NOMO-1 treated with DMSO at 0.1 percent for 48 hours (cell line): ENCODE measurements around the gene NR6A1.

Experiments
- DNase-seq: peaks from one replicate; lab custom pipeline; 2025; ENCODE audit not compliant: unreplicated experiment; lab: John Stamatoyannopoulos, UW

NR6A1 gene

DNA sequence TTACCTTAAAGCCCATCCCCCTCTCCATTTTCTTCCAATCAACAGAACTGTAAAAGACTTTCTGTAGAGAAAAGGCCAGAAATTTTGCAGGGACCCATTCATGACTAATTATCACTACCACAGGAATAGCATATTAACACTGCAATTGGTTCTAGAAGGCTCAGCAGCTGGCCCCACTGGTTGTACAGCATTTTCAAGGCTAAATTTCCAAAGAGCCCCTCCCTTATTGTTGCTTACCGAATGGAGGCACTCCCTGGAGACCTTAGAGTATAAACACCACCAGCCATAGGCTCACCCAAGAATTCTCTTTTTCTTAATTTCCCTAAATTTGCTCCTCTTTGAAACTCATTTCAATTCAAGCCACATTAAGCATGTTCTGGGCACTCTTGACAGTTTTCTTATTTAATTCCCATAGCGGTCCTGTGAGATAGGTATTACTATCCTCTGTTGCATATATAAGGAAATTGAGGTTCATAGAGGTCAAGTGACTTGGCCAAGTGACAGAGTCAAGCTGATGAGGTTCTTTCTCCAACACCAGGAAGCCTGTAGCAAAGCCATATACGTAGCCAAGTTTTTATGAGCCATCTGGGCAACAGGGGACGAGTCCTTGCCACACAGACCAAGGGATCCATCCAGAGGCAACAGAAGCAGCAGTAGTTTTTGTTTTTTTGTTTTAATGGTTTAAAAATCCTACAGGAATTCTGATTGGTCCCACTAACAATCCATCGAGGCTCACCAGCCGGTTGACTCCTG, 180.0 kb downstream of the NR6A1 start:
- no peak for DNase-seq

DNA sequence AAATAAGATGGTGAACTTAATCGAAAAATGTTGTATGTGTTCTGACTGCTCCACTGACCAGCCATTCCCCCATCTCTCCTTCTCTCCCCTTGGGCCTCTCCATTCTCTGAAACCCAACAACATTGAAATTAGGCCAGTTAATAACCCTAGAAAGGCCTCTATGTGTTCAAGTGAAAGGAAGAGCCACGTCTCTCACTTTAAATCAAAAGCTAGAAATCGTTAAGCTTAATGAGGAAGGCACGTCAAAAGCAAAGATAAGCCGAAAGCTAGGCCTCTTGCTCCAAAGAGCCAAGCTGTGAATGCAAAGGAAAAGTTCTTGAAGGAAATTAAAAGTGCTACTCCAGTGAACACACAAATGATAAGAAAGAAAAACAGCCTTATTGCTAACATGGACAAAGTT, 186.5 kb downstream of the NR6A1 start:
- DNase-seq, result no peak

DNA sequence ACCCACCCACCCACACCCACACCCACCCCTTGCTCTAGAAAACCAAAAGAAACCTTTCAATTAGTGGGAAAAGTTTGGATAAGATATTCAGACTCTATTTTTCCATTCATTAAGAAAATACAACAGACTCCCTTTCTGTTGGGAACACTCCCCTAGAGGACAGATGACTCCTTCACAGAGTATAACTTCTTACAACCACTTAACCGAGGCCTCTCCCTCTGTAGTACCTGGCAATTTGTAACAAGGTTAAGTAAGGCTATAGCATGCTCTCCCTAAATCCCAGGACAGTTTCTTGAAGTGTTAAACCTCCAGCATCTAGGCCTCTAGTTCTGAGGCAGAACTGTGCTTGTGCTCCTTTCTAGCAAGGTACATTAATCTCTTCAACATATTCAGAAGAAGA, 188.0 kb downstream of the NR6A1 start:
- no peak for DNase-seq

DNA sequence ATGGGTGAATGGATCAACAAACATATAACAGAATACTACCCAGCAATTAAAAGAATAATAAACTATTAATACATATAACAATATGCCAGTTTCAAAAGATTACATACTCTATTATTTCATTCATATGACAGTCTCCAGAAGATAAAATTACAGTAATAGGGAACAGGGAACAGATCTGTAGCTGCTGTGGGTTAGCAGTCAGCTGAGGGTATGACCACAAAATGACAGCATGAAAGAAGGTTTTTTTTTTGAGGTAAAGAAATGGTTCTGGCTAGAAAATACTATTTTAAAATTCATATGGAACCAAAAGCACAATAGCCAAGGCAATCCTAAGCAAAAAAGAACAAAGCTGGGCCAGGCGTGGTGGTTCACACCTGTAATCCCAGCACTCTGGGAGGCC, 190.9 kb downstream of the NR6A1 start:
- no peak for DNase-seq

DNA sequence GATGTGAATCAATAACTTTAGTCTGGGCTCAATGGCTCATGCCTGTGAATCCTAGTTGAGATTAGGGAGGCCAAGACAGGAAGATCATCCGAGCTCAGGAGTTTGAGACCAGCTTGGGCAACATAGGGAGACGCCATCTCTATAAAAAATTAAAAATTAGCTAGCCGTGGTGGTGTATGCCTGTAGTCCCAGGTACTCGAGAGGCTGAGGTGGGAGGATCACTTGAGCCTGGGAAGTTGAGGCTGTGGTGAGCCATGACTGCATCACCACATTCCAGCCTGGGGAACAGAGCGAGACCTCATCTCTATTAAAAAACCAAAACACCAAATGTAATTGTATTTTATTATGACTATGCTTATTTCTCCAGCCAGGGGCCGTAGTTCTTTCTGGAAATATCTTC, 194.4 kb downstream of the NR6A1 start:
- DNase-seq, result no peak

DNA sequence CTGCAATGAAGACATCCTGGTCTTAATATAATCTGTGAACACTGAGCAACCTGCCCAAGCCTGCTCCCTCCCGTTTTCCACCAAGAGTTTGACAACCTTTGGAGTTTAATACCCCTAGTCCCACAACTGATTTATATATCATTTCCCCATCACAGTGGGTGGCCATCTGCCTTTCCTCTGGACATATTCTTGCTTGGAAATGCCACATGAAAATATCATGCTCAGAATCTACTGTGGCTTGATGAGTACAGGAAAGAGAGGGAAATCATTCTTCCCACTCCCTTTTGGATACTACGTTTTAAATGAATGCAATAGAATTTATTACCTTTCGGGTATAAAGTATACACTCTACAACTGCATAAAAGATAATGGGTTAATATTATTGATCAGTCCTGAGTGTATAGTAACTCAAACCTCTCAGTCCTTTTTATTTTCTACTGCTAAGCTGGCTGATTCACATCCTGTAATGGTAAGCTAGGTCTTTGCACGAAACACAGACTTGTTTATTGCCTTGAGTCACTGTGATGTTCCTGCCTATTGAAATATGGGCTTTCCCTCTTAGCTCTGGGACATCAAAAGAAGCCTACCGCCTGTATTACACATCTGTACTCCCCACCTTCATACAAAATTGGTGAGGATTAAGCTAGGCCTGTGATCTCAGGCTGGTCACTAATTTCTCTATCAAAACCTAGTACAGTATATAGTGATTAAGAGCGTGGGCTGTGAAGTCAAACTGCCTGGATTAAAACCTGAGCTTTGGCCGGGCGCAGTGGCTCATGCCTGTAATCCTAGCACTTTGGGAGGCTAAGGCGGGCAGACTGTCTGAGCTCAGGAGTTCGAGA, 196.4 kb downstream of the NR6A1 start:
- DNase-seq, result no peak

DNA sequence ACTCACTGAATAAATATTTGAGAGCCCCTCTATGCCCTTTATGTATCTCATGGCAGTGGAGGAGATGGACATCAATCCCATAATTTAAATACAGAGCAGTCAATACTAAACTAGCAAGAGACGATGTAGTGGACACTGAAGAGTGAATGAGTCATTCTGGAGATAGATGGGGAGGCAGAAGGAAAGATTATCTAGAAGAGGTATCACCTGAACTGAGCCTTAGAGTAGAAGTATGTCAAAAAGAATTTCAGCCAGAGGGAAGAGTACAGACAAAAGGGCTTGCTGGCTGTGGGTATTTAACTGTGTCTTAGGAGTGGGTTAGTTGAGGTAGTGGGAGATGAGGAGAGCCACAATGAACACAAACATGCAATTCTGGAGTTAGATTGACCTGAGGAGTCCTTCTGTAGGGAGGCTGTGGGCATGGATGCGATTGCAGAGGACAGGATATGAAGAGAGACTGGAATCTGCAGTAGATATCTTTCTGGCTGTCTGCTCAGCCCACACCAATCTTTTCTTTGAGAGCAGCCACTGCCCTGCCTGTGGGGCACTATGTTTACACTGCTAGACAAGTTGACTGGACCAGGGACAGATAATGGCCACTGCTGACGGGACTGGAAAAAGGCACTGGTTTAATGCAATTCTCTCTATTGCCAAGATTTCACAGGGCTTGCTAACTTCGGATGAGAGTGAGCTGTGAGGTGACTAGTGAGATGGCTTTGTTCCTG, 200.0 kb downstream of the NR6A1 start:
- DNase-seq, result no peak

DNA sequence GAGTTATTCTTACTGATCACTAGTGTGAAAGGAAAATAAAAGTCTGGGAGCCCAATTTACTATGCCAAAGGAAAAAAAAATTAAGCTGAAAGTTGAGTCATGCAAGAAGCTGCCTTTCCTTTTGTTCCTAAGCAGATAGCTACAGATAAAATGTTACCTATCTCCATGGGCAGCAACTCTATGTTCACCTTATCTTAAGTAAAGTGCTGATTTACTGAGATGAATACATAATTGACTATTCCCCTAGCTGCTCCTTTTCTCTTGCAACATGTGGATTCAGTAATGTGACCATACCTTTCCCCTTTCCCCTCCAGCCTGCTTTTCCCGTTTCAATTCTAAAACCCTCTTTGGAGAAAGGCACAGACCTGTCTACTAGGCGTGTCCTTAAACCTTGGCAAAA, 201.2 kb downstream of the NR6A1 start:
- no peak for DNase-seq

DNA sequence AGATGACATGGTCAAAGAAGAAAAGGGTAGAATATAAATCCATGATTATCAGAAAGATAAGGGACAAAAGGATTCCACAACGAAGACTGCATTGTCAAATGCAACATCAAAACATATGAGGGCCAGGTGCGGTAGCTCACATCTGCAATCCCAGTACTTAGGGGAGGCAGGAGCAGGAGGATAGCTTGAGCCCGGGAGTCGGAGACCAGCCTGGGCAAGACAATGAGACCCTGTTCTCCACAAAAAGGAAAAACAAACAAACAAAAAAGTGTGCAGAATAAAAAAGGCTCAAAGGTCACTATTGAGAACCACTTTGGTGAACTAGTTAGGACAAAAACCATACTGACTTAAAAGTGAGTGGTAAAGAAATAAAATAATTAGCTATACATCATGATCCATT, 203.7 kb downstream of the NR6A1 start:
- no peak for DNase-seq

DNA sequence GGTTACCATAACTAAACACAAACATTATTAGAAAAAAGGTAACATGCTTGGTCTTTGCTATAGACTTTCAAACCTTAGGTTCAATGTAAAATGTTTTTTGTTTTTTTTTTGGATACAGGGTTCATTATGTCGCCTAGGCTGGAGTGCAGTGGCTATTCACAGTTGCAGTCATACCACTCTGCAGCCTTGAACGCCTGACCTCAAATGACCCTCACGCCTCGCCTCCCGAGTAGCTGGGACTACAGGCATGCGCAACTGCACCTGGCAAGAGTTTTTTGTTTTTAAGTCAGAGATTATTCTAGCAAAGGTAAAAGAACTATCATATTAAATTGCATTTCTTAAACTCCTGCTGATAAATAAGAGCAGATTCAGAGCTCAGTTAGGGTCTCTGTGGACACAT, 208.8 kb downstream of the NR6A1 start:
- no peak for DNase-seq

DNA sequence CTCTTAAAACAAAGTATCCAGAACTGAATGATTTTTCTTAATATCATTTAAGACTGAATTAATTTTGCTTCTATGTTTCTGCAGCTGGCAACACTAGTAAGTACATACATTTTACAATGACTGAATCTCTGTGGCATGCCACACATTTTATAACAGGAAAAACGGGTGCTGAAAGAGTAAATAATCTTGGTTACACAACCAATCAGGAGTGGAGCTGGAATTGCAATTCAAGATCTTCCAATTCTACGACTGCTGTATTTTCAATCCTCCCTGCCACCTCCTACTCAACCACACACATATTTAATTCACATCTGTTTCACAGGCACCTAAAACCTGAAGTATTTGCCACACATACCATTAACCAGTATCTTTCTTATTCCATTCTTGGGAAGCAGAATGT, 211.2 kb downstream of the NR6A1 start:
- DNase-seq, result no peak

DNA sequence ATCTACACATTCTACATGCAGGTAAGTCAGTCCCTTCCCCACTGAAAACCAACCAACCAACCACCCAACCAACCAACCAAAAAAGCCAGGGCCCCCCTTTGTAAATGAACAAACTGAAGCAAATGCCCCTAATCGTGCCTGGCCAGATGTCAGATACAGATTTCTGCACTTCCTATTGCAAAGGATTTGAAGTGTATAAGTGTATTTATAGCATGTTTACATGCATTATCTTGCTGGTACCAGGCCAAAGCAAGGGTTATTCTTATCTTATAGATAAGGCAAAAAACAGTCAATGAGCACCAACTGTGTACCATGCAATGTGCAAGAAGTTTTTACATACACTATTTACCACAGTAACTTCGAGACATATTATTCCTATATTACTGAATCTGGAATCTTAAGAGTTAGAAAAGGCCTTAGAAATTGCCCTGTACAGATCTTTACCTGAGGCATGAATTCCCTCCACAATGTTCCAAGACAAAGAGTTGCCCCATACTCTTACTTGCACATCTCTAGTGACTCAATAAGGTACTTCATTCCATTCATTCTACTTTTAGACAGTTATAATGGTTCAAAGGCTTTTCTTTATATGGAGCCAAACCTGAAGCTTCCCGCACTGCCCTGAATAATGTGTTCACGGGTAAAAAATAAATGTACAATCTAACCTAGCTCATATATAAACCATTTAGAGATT, 212.2 kb downstream of the NR6A1 start:
- no peak for DNase-seq

DNA sequence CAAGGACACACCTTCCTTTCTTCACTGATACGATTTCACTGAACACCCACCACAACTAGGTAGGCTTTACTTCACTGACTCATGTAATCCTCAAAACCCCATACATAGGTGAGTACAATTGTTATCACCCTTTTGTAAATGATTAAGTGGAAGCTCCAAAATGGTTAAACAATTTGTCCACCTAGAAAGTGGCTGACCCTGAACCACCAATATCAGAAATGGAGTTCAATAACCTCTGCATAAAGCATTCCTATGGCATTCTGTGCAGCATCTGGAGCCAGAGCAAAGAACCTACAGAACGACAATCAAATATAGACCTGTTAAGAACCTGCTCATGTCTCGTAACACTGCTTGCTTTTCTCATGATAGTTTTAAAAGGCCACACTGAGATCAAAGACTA, 213.2 kb downstream of the NR6A1 start:
- no peak for DNase-seq

DNA sequence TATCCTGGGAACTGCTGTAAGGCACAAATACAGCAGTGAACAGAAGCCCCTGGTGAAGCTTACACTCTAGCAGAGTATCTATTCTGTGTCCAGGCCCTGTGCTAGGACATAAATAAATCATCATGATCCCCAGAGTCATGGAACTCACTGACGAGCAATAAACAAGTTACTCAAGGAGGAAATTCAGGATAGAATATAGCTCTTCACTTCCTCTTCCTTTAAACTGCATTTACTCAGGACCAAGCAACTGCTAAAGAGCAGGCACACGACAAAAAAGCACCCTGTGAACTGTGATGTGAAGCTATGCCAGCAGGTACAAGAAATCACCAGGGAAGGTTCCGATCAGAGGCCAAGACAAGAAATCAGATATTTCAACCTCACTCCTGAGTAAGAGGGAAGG, 216.1 kb downstream of the NR6A1 start:
- peak; percentile 51 for DNase-seq

DNA sequence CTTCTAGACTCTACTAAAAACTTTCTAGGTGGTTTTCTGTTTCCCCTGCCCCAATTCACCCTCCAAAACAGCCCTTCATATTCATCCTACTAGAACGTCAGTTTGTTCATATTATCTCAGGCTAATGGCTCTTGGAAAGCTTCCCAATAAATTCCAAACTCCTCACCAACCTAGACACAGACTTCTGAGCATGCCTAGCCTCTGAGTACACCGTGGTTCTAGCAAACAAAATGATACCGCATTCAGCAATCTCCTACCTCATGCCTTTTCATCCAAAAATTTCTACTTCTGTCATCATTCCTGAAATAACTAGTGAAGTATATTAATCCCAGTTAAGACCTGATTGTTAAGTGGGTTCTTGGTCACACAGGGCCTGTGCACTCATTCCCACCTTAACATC, 217.4 kb downstream of the NR6A1 start:
- no peak for DNase-seq

DNA sequence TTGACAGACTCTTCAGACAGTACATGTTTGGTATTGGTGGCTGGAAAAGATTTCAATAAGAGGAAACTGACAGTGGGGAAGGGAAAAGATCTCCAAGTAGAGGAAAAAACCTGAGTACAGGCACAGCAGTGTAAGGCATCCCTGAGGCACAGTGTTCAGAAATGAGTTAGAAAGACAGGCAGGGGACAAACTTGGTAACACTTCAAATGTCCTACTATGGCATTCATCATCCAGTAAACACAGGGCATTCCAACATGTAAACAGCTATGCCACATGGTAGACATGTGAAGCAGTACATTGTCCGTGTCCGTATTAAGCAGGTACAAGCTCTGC, 218.9 kb downstream of the NR6A1 start:
- DNase-seq, result no peak

DNA sequence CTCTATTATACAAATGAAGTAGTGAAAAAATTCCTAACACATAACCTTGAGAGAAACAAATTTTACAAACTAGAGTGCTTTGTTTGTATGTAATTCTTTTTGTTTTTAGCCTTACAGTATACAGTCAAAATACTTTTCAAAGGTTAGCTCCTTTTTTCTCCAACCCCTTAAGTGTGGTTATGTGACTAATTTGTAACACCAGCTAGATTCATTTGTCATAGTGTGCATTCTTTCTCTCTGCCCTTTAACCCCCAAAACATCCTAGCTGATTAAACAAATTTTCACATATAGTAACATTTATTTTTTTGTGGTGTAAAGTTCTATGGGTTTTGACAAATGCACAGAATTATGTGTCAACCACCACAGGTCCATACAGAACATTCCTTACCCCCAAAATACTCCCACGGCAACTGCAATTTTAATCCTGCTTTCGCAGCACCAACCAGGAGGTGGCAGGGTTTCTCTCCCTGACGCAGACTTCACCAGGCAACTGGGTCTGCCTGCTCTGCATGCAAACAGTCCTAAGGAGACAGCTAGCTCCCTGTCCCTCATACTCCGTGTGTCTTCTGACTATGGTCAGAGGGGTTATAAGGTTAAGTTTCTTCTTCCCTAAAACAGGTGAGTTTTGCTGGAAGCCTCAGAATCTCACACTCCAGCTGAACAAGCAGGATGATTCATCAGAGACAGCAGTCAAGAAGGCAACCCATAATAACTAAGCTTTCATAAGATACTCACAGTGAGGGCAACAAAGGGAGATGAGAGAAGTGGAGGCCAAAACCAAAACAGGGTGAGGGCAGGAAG, 219.4 kb downstream of the NR6A1 start:
- peak; percentile 4 for DNase-seq

DNA sequence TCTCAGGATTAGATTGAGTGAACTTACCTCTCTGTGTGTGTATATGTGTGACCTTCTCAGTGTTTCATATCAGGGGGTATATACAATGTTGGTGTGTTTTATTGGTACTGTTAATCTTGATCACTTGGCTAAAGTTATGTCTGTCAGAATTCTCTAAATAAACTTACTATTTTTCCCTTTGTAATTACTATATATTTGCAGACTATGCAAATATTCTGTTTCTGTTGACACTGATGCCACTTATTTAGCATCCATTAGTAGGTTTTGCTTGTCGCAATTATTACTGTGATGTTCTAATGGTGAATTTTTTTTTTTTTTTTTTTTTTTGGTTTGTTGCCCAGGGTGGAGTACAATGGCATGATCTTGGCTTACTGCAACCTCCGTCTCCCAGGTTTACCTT, 221.0 kb downstream of the NR6A1 start:
- no peak for DNase-seq

DNA sequence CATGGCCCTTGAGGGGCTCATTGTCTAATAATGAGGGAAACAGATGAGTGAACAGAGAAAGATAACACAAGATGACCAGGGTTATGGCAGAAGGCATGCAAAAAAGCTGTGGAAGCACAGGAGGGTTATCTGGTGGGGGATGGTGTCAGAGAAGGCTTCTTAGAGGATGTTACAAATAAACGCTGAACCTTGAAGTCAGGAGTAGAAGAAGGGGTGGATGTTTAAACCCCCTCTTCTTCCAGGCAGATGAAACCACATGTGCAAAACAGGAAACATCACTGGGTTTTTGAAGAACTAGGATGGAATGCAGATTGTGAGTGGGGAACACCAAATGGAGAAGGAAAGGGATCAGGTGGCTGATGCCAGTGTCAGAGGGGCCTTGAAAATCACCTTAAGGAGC, 222.1 kb downstream of the NR6A1 start:
- no peak for DNase-seq

DNA sequence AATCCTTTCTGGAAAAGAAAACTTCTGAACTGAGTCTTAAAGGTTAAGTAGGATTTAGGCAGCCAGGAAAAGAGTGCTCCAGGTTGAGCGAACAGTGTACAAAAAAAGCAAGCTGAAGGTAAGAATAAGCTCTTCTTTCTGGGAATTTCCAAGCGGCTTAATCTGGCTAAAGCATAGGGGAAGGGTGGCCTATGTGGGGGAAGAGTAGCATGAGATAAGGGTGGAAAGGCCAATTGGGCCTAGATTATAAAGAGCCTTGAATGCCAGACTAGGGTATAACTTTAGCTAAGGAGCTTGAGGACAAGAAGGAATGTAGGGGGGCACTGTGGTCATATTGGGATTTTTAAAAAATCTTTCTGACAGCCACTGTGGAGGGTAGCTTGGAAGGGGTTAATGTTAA, 226.6 kb downstream of the NR6A1 start:
- DNase-seq, result no peak

DNA sequence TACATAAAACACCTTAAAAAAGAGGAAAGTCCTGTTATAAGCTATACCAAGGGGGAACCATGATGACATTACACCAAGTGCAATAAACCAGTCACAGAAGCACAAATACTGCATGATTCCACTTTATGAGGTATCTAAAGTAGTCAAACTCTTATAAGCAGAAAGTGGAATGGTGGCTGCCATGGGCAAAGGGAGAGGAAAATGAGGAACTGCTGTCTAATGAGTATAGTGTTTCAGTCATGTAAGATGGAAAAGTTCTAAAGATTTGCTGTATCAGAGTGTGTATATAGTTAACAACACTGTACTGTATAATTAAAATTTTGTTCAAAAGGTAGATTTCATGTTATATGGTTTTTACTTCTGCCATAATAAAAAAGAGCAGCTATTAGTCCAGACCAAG, 229.3 kb downstream of the NR6A1 start:
- peak; percentile 6 for DNase-seq
